SH-SY5Y (cell line): ENCODE results near the gene FMNL2.

ENCODE experiments used
- GATA2 ChIP-seq: IDR thresholded peaks from 2 replicates; pipeline ENCODE4 v1.6.1; 2011; ENCODE audit warnings: mild to moderate bottlenecking, low read depth, low read length
- GATA3 ChIP-seq: IDR thresholded peaks from 2 replicates; pipeline ENCODE4 v1.6.1; 2011; ENCODE audit warnings: low read depth, mild to moderate bottlenecking, low read length, moderate library complexity

The FMNL2 gene

DNA sequence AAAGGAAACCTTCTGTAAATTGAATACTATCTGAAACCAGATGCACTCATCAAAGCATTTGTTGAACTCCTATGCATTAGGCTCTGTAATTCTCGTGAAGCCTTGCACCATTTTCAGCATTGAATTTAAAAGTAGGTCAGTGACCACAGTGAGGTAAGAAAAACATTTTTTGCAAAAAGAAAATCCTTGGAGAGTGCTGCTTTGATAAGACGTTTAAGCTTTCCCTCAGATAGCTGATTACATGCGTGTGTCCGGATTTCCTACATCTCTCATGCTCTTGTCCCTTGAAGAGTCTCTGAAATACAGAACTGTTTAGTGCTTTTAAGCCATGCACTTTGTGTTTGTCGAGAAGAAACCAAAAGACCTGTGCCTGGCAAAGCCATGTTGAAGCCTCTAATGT is 113.6 kb downstream of the FMNL2 start:
- no peak for TF ChIP-seq GATA2
- TF ChIP-seq GATA3, result no peak

DNA sequence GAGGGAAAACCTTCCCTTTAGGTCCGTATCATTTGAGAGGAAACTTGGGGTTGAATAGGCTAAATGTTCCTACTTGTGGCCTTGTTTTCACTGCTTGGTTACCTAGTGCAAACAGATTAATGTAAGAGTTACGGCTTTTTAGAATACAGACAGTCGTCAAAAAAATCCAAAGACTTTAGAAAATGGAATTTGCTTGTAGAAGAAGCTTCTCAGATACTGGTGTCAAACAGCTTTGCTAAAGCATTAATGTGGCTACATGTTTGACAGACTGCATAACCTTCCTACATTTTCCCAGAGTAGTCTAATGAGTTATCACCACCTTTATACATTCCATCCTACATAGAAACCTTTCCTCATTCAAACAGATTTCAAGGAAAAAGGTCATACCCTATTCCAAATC is 114.6 kb downstream of the FMNL2 start:
- TF ChIP-seq GATA3 (no peak), GATA2 (no peak)

DNA sequence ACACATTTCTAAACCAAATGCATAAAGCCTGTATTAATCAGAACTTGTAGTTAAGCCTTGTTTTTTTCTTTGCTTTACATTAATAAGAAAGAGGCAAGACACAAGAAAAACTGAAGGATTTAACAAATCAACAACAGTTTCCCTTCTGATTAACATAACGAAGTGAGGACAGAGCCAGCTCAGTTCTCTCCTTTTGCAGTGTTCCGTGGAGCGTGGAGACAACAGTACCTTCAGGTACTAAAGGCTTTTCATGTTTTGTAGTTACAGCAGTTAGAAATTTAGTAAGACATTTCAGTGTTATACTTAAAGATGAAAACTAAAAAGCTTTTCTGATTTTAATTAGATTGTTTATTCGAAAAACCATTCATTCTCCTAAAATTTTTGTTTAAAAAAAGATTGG is 115.2 kb downstream of the FMNL2 start:
- no peak for TF ChIP-seq GATA3
- TF ChIP-seq GATA2, result no peak

DNA sequence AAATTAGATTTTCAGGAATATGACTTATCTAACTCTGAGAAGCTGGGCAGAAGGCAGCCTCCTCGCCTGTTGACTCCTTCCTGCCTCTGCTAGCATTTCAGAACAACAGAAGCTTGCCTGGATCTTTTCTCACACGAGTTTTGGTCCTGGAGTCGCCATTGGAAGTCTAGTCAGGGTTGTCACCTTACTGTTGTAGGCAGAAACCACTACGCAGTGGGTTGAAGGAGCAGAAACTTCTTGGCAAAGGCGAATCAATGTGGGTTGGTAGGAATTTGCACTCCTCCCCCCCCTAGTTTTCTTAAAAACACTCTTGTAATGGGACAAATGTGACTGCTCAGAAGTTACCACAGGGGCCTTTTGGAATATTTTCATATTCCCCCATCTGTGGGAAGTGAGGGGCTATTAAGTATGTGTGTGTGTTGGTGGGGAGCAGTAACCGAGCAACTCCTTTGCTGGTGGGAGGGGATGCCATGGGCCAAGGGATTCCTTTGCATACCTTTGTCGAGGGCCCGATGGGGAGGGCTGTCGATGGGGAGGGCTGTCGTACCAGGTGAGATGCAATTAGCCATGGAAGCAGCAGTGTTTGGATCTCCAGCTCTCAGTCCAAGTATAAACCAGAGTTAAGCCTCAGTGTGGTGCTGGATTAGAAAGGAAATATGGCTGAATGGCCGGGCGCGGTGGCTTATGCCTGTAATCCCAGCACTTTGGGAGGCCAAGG is 117.4 kb downstream of the FMNL2 start:
- TF ChIP-seq GATA3, result no peak
- TF ChIP-seq GATA2, result no peak

DNA sequence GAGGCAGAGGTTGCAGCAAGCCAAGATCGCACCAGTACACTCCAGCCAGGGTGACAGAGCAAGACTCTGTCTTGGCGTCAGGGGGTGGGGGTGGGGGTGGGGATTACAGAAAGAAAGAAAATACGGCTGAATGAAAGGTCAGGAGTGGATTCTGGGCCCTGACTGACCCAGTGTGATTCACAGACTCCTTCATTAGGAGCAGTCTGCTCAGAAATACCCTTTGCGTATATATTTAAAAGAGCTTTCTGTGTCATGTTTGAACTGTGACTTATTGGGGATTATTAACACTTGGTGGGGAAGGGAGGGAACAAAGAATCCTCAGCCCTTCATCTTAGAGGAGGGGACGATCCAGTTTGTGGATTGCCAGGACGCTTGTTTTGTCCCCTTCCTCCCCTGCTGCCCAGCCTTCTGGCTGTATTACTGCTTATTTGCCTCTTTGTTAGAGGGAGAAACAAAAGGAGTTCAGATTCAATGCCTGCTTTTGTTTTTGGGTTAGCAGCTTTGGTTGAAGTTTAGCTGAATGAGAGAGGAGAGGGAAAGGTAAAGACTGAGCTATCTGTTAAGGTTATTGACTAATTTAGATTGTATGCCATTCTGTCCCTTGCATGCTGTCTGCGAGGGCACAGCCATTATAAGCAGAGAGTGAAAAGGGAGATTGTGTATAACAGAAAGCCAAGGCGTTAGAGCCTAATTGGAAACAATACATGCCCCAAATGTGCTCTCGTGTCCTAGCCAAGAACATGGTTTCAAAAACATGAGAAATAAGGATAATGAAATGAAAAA is 118.3 kb downstream of the FMNL2 start:
- TF ChIP-seq GATA3 (no peak), GATA2 (no peak)

DNA sequence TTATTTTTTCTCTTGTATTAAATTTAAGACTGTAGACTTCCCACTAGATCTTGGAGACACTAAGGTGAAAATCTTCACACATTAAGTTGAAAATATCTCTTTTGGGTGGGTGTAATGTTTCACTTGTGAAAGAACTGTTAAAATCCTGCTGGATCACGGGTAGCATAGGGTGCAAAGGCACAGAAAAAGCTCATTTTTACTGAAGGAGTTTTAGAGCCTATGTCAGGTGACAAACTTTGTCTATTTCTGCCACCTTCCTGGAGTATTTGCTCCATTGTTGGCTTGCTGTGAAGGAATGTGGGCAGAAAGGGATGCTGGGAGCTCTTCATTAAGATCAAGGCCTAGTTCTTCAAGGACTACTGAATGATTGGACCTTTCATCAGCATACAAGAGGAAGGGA is 119.4 kb downstream of the FMNL2 start:
- TF ChIP-seq GATA2 (no peak), GATA3 (no peak)

DNA sequence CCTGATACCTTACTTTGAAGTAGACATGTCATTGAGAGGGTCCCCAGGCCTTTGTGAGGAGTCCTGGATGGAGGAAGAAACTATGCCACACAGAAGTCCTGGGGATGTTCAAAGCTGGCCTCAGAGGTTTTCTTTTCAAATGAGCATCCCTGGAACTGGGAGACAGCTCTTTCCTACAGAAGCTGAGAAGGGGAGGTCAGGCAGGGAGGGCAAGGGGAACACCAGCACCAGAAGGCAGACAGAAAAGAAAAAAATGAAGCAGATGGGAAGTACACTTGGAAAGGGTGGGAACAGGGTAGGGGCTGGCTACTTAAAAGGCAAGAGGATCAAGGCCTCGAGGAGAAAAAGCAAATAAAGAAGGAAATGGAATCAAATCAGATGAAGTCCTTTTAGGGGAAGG is 120.0 kb downstream of the FMNL2 start:
- TF ChIP-seq GATA2, result no peak
- TF ChIP-seq GATA3, result no peak

DNA sequence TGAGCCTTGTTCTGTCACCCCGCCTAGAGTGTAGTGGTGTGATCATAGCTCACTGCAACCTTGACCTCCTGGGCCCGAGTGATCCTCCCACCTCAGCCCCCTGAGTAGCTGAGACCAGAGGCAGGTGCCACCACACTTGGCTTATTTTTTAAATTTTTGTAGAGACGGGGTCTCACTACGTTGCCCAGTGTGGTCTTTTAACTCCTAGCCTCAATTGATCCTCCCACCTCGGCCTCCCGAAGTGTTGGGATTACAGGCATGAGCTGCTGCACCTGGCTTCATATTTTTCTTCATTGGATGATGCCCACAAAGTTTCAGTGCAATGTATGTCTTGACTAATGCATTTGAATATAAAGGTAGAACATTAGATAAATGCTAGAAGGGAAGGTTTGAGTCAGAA is 120.8 kb downstream of the FMNL2 start:
- TF ChIP-seq GATA2, result no peak
- TF ChIP-seq GATA3, result no peak

DNA sequence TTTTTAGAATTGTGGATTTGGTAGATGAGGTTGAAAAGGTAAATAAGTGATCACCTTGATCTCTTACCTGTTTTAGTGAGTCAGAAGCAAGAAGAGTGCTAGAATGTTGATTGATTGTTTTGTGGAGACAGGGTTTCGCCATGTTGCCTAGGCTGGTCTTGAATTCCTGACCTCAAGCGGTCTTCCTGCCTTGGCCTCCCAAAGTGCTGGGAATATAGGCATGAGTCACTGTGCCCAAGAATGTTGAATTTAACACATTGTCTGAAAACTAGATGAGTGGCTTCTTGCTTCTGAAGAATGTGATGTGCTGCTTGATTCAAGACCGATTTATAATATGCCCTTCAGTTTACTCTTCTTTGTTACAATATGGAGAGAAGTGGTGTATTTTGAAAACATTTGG is 121.3 kb downstream of the FMNL2 start:
- TF ChIP-seq GATA2 (no peak), GATA3 (no peak)

DNA sequence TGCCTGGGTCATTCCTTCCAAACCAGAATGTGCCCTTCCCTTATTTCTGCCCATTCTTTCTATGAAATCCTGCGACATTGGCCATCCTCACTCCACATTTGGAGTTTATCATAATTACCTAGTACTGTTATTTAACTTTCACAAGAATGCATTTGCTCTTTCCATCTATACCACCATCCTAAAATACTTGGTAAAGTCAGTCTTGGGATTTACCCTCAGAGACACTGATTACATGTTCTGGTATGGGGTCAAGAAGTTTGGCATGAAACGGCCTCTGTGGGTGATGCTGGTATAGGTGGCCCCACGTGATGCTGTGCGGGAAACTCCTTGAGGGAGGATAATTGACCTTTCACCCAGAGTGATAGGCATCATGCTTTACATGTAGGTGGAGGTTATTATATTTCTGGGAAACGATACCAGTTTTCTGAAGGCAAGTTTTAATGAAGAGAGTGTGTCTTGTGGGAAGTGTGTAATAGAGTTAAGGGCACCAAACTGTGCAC is 123.5 kb downstream of the FMNL2 start:
- TF ChIP-seq GATA2 (no peak), GATA3 (no peak)

DNA sequence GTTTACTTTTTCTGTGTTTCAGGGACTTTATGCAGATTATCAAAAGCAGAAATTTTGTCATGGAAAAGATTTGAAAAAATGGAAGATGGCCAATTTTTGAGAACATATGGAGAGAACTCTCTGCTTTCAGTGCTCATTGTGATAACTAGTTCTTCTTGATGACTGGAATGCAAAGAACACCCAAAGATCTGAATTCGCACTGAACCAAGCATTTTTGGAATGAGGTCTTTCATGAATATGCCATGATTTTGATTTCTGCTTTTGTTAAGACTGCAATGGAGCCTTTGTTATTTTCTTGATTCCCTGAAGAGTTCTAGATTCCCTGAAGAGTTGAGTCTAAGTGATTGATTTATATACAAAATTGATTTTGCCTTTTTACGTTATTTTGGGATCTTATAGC is 124.1 kb downstream of the FMNL2 start:
- TF ChIP-seq GATA3, result no peak
- TF ChIP-seq GATA2, result no peak

DNA sequence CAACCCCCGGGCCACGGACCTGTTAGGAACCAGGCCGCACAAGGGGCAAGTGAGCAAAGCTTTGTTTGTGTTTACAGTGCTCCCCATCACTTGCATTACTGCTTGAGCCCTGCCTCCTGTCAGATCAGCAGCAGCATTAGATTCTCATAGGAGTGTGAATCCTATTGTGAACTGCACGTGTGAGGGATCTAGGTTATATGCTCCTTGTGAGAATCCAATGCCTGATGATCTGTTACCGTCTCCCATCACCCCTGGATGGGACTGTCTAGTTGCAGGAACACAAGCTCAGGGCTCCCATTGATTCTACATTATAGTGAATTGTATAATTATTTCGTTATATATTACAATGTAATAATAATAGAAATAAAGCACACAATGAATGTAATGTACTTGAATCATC is 125.6 kb downstream of the FMNL2 start:
- no peak for TF ChIP-seq GATA2
- no peak for TF ChIP-seq GATA3

DNA sequence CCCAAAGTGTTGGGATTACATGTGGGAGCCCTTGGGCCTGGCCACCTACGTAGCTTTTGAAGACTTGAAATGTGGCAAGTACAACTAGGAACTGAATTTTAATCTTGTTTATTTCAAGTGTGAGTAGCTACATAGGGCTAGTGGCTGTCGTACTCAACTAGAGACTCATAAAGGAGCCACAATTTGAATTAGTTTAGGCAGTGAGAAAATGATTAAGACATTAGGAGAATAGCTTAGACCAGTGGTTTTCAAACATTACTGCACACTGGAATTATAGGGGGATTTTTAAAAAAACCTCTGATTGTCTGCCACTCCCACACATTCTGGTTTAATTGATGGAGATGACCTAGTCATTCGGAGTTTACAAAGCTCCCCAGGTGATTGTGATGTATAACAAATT is 127.1 kb downstream of the FMNL2 start:
- no peak for TF ChIP-seq GATA3
- TF ChIP-seq GATA2, result no peak

DNA sequence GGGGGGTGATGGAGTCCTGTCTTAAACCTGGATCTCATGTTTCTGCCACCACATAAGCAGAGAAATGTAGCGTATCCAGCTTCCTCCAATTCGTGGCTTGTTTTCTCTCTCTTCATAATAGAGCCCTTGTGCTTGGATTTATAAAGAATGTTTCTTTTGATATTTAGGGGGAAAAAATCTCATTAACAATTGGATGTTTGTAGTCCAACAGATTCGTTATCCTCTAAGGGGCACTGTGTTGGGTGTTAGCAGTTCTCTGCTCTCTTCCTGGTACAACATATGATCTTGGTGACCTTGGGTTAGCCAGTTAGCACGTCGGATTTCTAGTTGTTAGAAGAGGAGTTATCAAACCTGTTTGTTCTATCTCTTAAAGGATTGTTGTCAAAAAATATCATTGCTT is 127.8 kb downstream of the FMNL2 start:
- TF ChIP-seq GATA2 (no peak), GATA3 (no peak)

DNA sequence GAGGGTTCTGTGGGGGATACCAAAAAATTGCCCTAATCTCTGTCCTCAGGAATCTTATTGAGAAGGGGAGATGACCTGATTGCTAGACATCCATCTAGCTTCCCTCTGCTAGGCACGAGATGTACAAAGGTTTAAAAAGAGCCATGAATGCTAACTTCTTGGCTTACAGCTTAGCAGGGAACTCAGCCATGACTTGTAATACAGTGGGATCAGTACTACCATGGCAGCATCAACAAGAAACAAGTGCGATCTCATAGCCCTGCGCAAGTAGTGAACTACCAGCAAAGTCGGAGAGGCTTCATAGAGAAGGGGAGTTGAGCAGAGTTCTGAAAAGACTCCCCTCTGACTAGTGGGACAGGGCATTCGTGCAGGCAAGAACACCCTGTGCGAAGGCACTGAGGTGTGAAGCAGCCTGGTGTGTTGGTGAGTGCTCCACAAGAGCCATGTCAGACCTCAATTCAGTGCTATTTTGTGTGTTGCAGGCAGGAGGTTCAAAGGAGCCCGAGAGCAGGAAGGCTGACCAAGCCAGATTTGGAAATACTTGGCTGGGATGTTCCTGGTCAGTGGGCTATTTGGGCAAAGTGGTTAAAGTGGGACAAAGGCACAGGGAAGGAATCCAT is 130.0 kb downstream of the FMNL2 start:
- TF ChIP-seq GATA2 (no peak), GATA3 (no peak)

DNA sequence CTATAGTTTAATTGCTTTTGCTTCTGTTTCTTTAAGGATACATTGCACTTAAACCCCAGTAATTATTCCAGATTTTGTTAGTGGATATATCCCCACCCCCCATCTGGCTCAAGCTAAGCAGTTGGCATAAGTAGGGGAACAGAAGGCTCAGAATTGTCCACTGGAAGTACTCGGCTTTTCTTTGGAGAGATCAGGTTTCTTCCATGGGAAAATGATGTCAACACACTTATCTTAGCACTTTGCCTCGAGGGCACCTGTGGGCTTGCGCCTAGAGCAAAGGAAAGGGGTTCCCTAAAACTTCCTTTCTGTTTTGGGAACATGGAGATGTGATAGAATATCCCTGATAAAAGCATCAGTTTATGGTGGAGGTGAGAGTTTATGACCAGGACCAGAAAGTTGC is 130.6 kb downstream of the FMNL2 start:
- no peak for TF ChIP-seq GATA3
